Neural cell (in vitro differentiated cells): ENCODE measurements around the gene NHLRC4. TPM values are rescaled to one million over a fixed set of nuclear protein-coding genes. Genes with fewer than 3 reads are reported as not detected.

Experiments
- H2AFZ ChIP-seq: fragments of 200-600, 300-800 bp; sonication (generic), shearing (Covaris generic); 2 replicates; pipeline ENCODE4 v1.6.0; 2014; ENCODE audit warnings: low read depth, mild to moderate bottlenecking, antibody characterized with exemption, low read length, moderate library complexity
- H3F3A ChIP-seq: fragments of 200-600 bp; shearing (Covaris generic); 2 replicates; pipeline ENCODE4 v1.6.1; 2016; ENCODE audit warnings: mild to moderate bottlenecking, moderate library complexity, mixed read lengths, antibody characterized with exemption, low read length; ENCODE audit not compliant: insufficient read depth, poor library complexity, severe bottlenecking
- H3K27ac ChIP-seq: fragments of 200-600, 300-800 bp; sonication (generic), shearing (Covaris generic); 2 replicates; pipeline ENCODE4 v1.5.1; 2014; ENCODE audit warnings: mild to moderate bottlenecking, low read length, moderate library complexity
- H3K27me3 ChIP-seq: fragments of 300-800, 200-600 bp; sonication (generic), shearing (Covaris generic); 2 replicates; pipeline ENCODE4 v1.6.0; 2014; ENCODE audit warnings: mild to moderate bottlenecking, low read depth, low read length, moderate library complexity; ENCODE audit not compliant: insufficient read depth
- H3K36me3 ChIP-seq: fragments of 300-800, 200-600 bp; sonication (generic), shearing (Covaris generic); 2 replicates; pipeline ENCODE4 v1.5.1; 2014; ENCODE audit warnings: mild to moderate bottlenecking, antibody characterized with exemption, low read length, moderate library complexity; ENCODE audit not compliant: insufficient read depth
- H3K4me2 ChIP-seq: fragments of 300-800, 200-600 bp; sonication (generic), shearing (Covaris generic); 2 replicates; pipeline ENCODE4 v1.6.0; 2014; ENCODE audit warnings: mild to moderate bottlenecking, low read length
- H3K4me3 ChIP-seq: fragments of 300-800, 200-600 bp; sonication (generic), shearing (Covaris generic); 2 replicates; pipeline ENCODE4 v1.5.1; 2014; ENCODE audit warnings: mild to moderate bottlenecking, low read length, moderate library complexity
- H3K79me2 ChIP-seq: fragments of 200-600 bp; shearing (Covaris generic); replicated peaks from 2 replicates; pipeline ENCODE4 v1.6.0; 2014; ENCODE audit warnings: mild to moderate bottlenecking, low read length, moderate library complexity; ENCODE audit not compliant: insufficient read depth
- H3K9ac ChIP-seq: fragments of 300-800, 200-600 bp; sonication (generic), shearing (Covaris generic); 2 replicates; pipeline ENCODE4 v1.6.1; 2016; ENCODE audit warnings: mild to moderate bottlenecking, low read length, mixed read lengths
- H3K9me2 ChIP-seq: fragments of 200-600 bp; shearing (Covaris generic); 2 replicates; pipeline ENCODE4 v1.6.1; 2016; ENCODE audit warnings: mild to moderate bottlenecking, low read length, mixed read lengths; ENCODE audit not compliant: insufficient read depth
- H3K9me3 ChIP-seq: fragments of 200-600, 300-800 bp; sonication (generic), shearing (Covaris generic); 2 replicates; pipeline ENCODE4 v1.6.1; 2016; ENCODE audit warnings: mild to moderate bottlenecking, mixed run types, low read length, moderate library complexity, mixed read lengths
- H4K20me1 ChIP-seq: fragments of 200-600 bp; shearing (Covaris generic); 2 replicates; pipeline ENCODE4 v1.6.1; 2016; ENCODE audit warnings: mild to moderate bottlenecking, mixed run types; ENCODE audit not compliant: insufficient read depth
- EP300 ChIP-seq: fragments of 450-650 bp; conservative IDR thresholded peaks from 2 replicates; pipeline ENCODE4 v1.6.1; 2014; ENCODE audit warnings: antibody characterized with exemption, mild to moderate bottlenecking, moderate library complexity; ENCODE audit not compliant: poor library complexity, severe bottlenecking
- EZH2 ChIP-seq: fragments of 200-600, 300-800 bp; shearing (Covaris generic), sonication (generic); IDR thresholded peaks from 2 replicates; pipeline ENCODE4 v1.6.1; 2014; ENCODE audit warnings: antibody characterized with exemption, low read length, borderline replicate concordance, mild to moderate bottlenecking; ENCODE audit not compliant: insufficient read depth, poor library complexity, severe bottlenecking
- MXI1 ChIP-seq: fragments of 450-650 bp; conservative IDR thresholded peaks from 2 replicates; pipeline ENCODE4 v1.6.1; 2014; ENCODE audit warnings: antibody characterized with exemption, mild to moderate bottlenecking; ENCODE audit not compliant: poor library complexity, severe bottlenecking
- POLR2AphosphoS5 ChIP-seq: IDR thresholded peaks from 2 replicates; pipeline ENCODE4 v1.6.1; 2012
- RAD21 ChIP-seq: fragments of 450-650 bp; conservative IDR thresholded peaks from 2 replicates; pipeline ENCODE4 v1.6.1; 2014; ENCODE audit warnings: antibody characterized with exemption, mild to moderate bottlenecking, moderate library complexity
- SMC3 ChIP-seq: fragments of 450-650 bp; conservative IDR thresholded peaks from 2 replicates; pipeline ENCODE4 v1.6.1; 2014; ENCODE audit warnings: antibody characterized with exemption, mild to moderate bottlenecking, moderate library complexity; ENCODE audit not compliant: poor library complexity
- TAF1 ChIP-seq: IDR thresholded peaks from 2 replicates; pipeline ENCODE4 v1.6.1; 2012; ENCODE audit warnings: low read depth
- polyA plus RNA-seq: library from polyadenylated mRNA; depleted of rRNA; stranded (reverse); fragments of >200 nt; gene quantifications from 2 replicates; pipeline ENCODE4 v1.2.3, GENCODE V29; 2014
- TF ChIP-seq, protein P1 (sequence below): fragments of 450-650 bp; IDR thresholded peaks from 2 replicates; pipeline ENCODE4 v1.5.1; 2014; ENCODE audit warnings: antibody characterized with exemption, mild to moderate bottlenecking, moderate library complexity; ENCODE audit not compliant: poor library complexity, severe bottlenecking
- TF ChIP-seq, protein P2 (sequence below): IDR thresholded peaks from 2 replicates; pipeline ENCODE4 v1.6.1; 2012; ENCODE audit warnings: borderline replicate concordance

The NHLRC4 gene
- polyA plus RNA-seq, 1 donor from 2014 or later, result not detected

DNA sequence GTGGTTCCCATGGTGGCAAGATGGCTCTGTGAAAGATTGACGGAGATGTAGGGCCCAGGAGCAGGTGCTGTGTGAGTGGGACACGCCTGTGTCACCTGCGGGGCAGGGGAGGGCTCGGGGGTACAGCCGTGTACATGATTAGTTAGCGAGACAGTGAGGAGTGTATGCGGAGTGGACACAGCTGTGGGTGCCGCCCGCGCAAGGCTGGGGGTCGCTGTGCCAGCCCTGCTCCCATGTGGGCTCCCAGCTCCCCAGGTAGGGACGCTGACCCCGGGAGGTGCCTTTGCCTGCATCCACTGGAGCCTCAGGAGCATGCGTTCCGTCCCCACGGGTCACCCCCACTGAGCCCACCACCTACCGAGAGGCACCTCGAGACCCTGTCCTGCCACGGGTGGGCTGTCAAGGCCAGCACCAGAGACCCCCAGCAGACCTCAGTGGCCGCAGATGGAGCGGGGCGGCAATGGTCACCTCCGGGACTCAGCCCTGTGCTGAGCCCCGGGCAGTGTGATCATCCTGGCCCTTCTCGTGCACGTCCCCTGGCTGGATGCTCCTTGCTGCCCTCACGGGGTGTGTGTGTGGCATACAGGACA is 31.9 kb upstream of the NHLRC4 start:
- Histone ChIP-seq H3K9ac (no peak overlapping the region), H3K9me3 (no peaks in the 10 kb centered on the region), H3K27ac (no peak overlapping the region), H2AFZ (no peak overlapping the region), H3K27me3 (no peaks in the 10 kb centered on the region), H3K4me2 (no peak overlapping the region), H3F3A (no peaks in the 10 kb centered on the region), H3K9me2 (no peaks in the 10 kb centered on the region), H3K79me2 (peaks cover 2% of the 10 kb centered on the region), H4K20me1 (no peaks in the 10 kb centered on the region), H3K4me3 (no peak overlapping the region), H3K36me3 (no peaks in the 10 kb centered on the region)
- no peak for TF ChIP-seq RAD21
- TF ChIP-seq, protein P1, sequence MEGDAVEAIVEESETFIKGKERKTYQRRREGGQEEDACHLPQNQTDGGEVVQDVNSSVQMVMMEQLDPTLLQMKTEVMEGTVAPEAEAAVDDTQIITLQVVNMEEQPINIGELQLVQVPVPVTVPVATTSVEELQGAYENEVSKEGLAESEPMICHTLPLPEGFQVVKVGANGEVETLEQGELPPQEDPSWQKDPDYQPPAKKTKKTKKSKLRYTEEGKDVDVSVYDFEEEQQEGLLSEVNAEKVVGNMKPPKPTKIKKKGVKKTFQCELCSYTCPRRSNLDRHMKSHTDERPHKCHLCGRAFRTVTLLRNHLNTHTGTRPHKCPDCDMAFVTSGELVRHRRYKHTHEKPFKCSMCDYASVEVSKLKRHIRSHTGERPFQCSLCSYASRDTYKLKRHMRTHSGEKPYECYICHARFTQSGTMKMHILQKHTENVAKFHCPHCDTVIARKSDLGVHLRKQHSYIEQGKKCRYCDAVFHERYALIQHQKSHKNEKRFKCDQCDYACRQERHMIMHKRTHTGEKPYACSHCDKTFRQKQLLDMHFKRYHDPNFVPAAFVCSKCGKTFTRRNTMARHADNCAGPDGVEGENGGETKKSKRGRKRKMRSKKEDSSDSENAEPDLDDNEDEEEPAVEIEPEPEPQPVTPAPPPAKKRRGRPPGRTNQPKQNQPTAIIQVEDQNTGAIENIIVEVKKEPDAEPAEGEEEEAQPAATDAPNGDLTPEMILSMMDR, result no peak
- no peak for TF ChIP-seq EZH2
- no peak for TF ChIP-seq EP300
- no peak for TF ChIP-seq TAF1
- TF ChIP-seq, protein P2, sequence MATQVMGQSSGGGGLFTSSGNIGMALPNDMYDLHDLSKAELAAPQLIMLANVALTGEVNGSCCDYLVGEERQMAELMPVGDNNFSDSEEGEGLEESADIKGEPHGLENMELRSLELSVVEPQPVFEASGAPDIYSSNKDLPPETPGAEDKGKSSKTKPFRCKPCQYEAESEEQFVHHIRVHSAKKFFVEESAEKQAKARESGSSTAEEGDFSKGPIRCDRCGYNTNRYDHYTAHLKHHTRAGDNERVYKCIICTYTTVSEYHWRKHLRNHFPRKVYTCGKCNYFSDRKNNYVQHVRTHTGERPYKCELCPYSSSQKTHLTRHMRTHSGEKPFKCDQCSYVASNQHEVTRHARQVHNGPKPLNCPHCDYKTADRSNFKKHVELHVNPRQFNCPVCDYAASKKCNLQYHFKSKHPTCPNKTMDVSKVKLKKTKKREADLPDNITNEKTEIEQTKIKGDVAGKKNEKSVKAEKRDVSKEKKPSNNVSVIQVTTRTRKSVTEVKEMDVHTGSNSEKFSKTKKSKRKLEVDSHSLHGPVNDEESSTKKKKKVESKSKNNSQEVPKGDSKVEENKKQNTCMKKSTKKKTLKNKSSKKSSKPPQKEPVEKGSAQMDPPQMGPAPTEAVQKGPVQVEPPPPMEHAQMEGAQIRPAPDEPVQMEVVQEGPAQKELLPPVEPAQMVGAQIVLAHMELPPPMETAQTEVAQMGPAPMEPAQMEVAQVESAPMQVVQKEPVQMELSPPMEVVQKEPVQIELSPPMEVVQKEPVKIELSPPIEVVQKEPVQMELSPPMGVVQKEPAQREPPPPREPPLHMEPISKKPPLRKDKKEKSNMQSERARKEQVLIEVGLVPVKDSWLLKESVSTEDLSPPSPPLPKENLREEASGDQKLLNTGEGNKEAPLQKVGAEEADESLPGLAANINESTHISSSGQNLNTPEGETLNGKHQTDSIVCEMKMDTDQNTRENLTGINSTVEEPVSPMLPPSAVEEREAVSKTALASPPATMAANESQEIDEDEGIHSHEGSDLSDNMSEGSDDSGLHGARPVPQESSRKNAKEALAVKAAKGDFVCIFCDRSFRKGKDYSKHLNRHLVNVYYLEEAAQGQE, result no peak

GRCh38 chr16:535446-536405 is 31.1 kb upstream of the NHLRC4 start:
- no peaks in the 10 kb centered on the region for H3K79me2 ChIP-seq
- no peaks in the 10 kb centered on the region for H4K20me1 ChIP-seq
- H3K4me2 ChIP-seq, result no peak overlapping the region
- H3K27me3 ChIP-seq, result no peaks in the 10 kb centered on the region
- no peak overlapping the region for H3K9ac ChIP-seq
- TF ChIP-seq EZH2 (no peak), RAD21 (no peak), EP300 (no peak), MXI1 (no peak), SMC3 (no peak), TAF1 (no peak), POLR2AphosphoS5 (no peak)
- TF ChIP-seq, protein P2, result no peak
- TF ChIP-seq, protein P1, result no peak
- no peak overlapping the region for H3K4me3 ChIP-seq
- no peaks in the 10 kb centered on the region for H3K9me3 ChIP-seq
- no peaks in the 10 kb centered on the region for H3F3A ChIP-seq
- no peak overlapping the region for H2AFZ ChIP-seq
- H3K27ac ChIP-seq, result no peak overlapping the region
- H3K9me2 ChIP-seq, result no peaks in the 10 kb centered on the region
- no peaks in the 10 kb centered on the region for H3K36me3 ChIP-seq
